Measurements from ENCODE around the gene UGT8. TPM values are rescaled to one million over a fixed set of nuclear protein-coding genes. Genes with fewer than 3 reads are reported as not detected.

Gene UGT8
- total RNA-seq, 1 experiment from 2014 or later = 15.7 TPM

GRCh38 chr4:114562176-114562904 lies 36.3 kb upstream of the UGT8 start:
- Histone ChIP-seq H3K9me3 (ENCODE audit: control insufficient read depth, low read depth, low read length) (peaks cover 12% of the 10 kb centered on the region), H2BK120ac (ENCODE audit: low read depth, low read length, poor library complexity, severe bottlenecking) (no peak overlapping the region), H3K9ac (ENCODE audit: extremely low read depth, insufficient read length, low read length) (no peak overlapping the region), H2AFZ (ENCODE audit: low read length) (no peak overlapping the region), H2AK5ac (ENCODE audit: insufficient read length, low read length) (no peak overlapping the region), H2BK20ac (ENCODE audit: low read depth, low read length, poor library complexity, severe bottlenecking) (no peak overlapping the region), H4K91ac (ENCODE audit: insufficient read length, low read depth, low read length) (no peak overlapping the region), H3K56ac (ENCODE audit: insufficient read length, low read depth, low read length) (no peak overlapping the region), H3K14ac (ENCODE audit: insufficient read depth, low read length) (no peak overlapping the region), H3K79me2 (ENCODE audit: insufficient read depth, low read length) (no peaks in the 10 kb centered on the region), H3K4me2 (ENCODE audit: insufficient read depth, insufficient read length, low read length) (no peak overlapping the region), H2BK15ac (ENCODE audit: low read depth, low read length) (no peak overlapping the region), H2BK5ac (ENCODE audit: insufficient read length, low read length) (no peak overlapping the region), H3K4ac (ENCODE audit: low read depth, low read length) (no peak overlapping the region), H3T11ph (ENCODE audit: low read length) (no peak overlapping the region), H3K4me1 (ENCODE audit: insufficient read depth, low read length) (peaks cover 5% of the 10 kb centered on the region; the same call in 1 of the 2 replicates), H4K8ac (replicated peaks; ENCODE audit: insufficient read length, low read depth, low read length) (no peak overlapping the region), H2BK12ac (ENCODE audit: insufficient read length, low read depth, low read length) (no peak overlapping the region), H3K23me2 (ENCODE audit: insufficient read length, low read depth, low read length, poor library complexity, severe bottlenecking) (no peaks in the 10 kb centered on the region), H3K23ac (ENCODE audit: insufficient read length, low read depth, low read length) (no peak overlapping the region), H3K18ac (ENCODE audit: insufficient read length, low read depth, low read length) (no peak overlapping the region), H3K79me1 (ENCODE audit: insufficient read depth, low read depth, low read length, poor library complexity, severe bottlenecking) (no peaks in the 10 kb centered on the region), H3K27ac (ENCODE audit: insufficient read length, low read depth, low read length) (no peak overlapping the region), H4K20me1 (ENCODE audit: control insufficient read depth, insufficient read depth, insufficient read length) (no peaks in the 10 kb centered on the region), H3K27me3 (ENCODE audit: insufficient read depth, low read length) (no peaks in the 10 kb centered on the region), H4K5ac (ENCODE audit: insufficient read length, low read depth, low read length) (no peak overlapping the region)
- Mint-ChIP-seq H3K27ac (peak overlapping the region; percentile 82 to 96 (median 93); a peak in 5 of 7 replicates), H3K4me3 (peak overlapping the region in 1 of 2 experiments; percentile 56; a peak in 1 of 5 replicates), H3K9me3 (peaks cover 31 to 42% of the 10 kb centered on the region in 2 experiments), H3K4me1 (peaks cover 29 to 33% of the 10 kb centered on the region in 2 experiments), H3K36me3 (ENCODE audit: insufficient read depth in 1 of 3, low read depth in 3 of 3) (peaks cover 24 to 31% (median 30%) of the 10 kb centered on the region in 3 experiments), H3K27me3 (ENCODE audit: low read depth) (no peaks in the 10 kb centered on the region)
- peak; percentile 31 for DNase-seq
- no peak for TF ChIP-seq CTCF (conservative IDR thresholded peaks at IDR 0.05)
- no CpG with 5 or more reads among the region's 2 CpGs for WGBS (ENCODE audit: extremely low coverage, insufficient read length, low lambda C conversion rate)

Data from H9 (cell line).